H1 (cell line): ENCODE data around the gene SMIM41. TPM values are rescaled to one million over a fixed set of nuclear protein-coding genes. Genes with fewer than 3 reads are reported as not detected.

ENCODE experiments used
- CTCF ChIA-PET: fragments of 300-600 bp; sonication (Branson Sonifier 250); formaldehyde crosslinking; loops from one replicate; lab custom pipeline; 2021; ENCODE audit not compliant: partially characterized antibody; lab: Charles Lee
- POLR2A ChIA-PET: fragments of 300-600 bp; sonication (Branson Sonifier 250); formaldehyde crosslinking; loops from one replicate; lab custom pipeline; 2021; ENCODE audit warnings: inconsistent platforms; ENCODE audit not compliant: partially characterized antibody; lab: Charles Lee
- DNase-seq, 2 experiments: peaks; one replicate each; pipeline versions ENCODE4 v3.0.0 to v3.0.0-alpha.2; 2010 to 2022; ENCODE audit warnings: low spot score in 2 of 2, low read depth in 1 of 2, mixed read lengths in 1 of 2
- FAIRE-seq: peaks from 2 replicates; lab custom pipeline; 2011; peaks lifted over from hg19 to GRCh38; lab: Jason Lieb, UNC
- H2AFZ ChIP-seq: 2 replicates; pipeline ENCODE4 v1.8.1; 2012; ENCODE audit warnings: low read length, inconsistent platforms
- H2AK5ac ChIP-seq: 2 replicates; pipeline ENCODE4 v1.6.1; 2013; ENCODE audit warnings: low read depth, low read length
- H2BK120ac ChIP-seq: replicated peaks from 2 replicates; pipeline ENCODE3; 2013; ENCODE audit warnings: low read depth, low read length, inconsistent platforms
- H2BK12ac ChIP-seq: 2 replicates; pipeline ENCODE4 v1.6.1; 2013; ENCODE audit warnings: low read depth, low read length
- H2BK15ac ChIP-seq: 2 replicates; pipeline ENCODE4 v1.6.1; 2013; ENCODE audit warnings: low read length
- H2BK20ac ChIP-seq: 2 replicates; pipeline ENCODE4 v1.6.1; 2013; ENCODE audit warnings: low read length
- H2BK5ac ChIP-seq: 2 replicates; pipeline ENCODE4 v1.6.1; 2013; ENCODE audit warnings: low read depth, low read length
- H3K14ac ChIP-seq: 2 replicates; pipeline ENCODE4 v1.6.1; 2013; ENCODE audit warnings: inconsistent platforms; ENCODE audit not compliant: insufficient read length
- H3K18ac ChIP-seq: 2 replicates; pipeline ENCODE4 v1.6.1; 2013; ENCODE audit warnings: low read length; ENCODE audit errors: extremely low read depth
- H3K23ac ChIP-seq: 2 replicates; pipeline ENCODE4 v1.6.1; 2013; ENCODE audit warnings: inconsistent platforms; ENCODE audit not compliant: insufficient read length
- H3K23me2 ChIP-seq: 2 replicates; pipeline ENCODE4 v1.6.1; 2013; ENCODE audit warnings: low read depth, low read length
- H3K27ac ChIP-seq: 2 replicates; pipeline ENCODE4 v1.6.1; 2011; ENCODE audit warnings: low read depth, low read length, inconsistent platforms
- H3K27me3 ChIP-seq, 4 experiments: replicated peaks in 1 of 4; 1 replicate in 1 of 4; 2 replicates in 3 of 4; pipeline versions ENCODE4 v1.6.1 to v1.8.1; 2011 to 2013; ENCODE audit warnings: low read length in 3 of 4, mild to moderate bottlenecking in 3 of 4, inconsistent platforms in 2 of 4, mixed read lengths in 2 of 4, moderate library complexity in 1 of 4; ENCODE audit not compliant: control insufficient read depth in 3 of 4, insufficient read depth in 3 of 4; ENCODE audit errors: extremely low read depth in 1 of 4
- H3K36me3 ChIP-seq, 4 experiments: 2 replicates each; pipeline versions ENCODE4 v1.6.1 to v1.8.1; 2011 to 2013; ENCODE audit warnings: mild to moderate bottlenecking in 4 of 4, low read length in 3 of 4, moderate library complexity in 2 of 4, control low read depth in 1 of 4, inconsistent platforms in 1 of 4; ENCODE audit not compliant: insufficient read depth in 4 of 4, control insufficient read depth in 2 of 4
- H3K4ac ChIP-seq: replicated peaks from 2 replicates; pipeline ENCODE3; 2013; ENCODE audit warnings: low read length, low read depth, mixed read lengths, inconsistent platforms; ENCODE audit not compliant: insufficient read length
- H3K4me1 ChIP-seq, 4 experiments: replicated peaks in 1 of 4; 1 replicate in 1 of 4; 2 replicates in 3 of 4; pipeline versions ENCODE4 v1.6.1 to v1.8.1; 2011 to 2013; ENCODE audit warnings: low read length in 3 of 4, inconsistent platforms in 2 of 4, mixed read lengths in 1 of 4; ENCODE audit not compliant: insufficient read depth in 4 of 4, control insufficient read depth in 3 of 4
- H3K4me2 ChIP-seq, 2 experiments: 2 replicates each; pipeline versions ENCODE4 v1.6.1 to v1.8.1; 2011 to 2013; ENCODE audit warnings: low read depth in 2 of 2, low read length in 2 of 2, control low read depth in 1 of 2, inconsistent platforms in 1 of 2, mild to moderate bottlenecking in 1 of 2; ENCODE audit not compliant: insufficient read depth in 1 of 2
- H3K4me3 ChIP-seq, 4 experiments: fragments of 200-600, 300-600 bp in 1 of 4; sonication (generic), shearing (Covaris generic), sonication (Bioruptor Twin) in 1 of 4; 2 replicates each; pipeline versions ENCODE4 v1.5.1 to v1.8.1; 2011 to 2016; ENCODE audit warnings: low read length in 4 of 4, low read depth in 3 of 4, control low read depth in 2 of 4, inconsistent platforms in 2 of 4, mild to moderate bottlenecking in 2 of 4, mixed read lengths in 1 of 4, moderate library complexity in 1 of 4; ENCODE audit not compliant: insufficient read depth in 2 of 4; ENCODE audit errors: extremely low read depth in 1 of 4
- H3K56ac ChIP-seq: replicated peaks from 2 replicates; pipeline ENCODE3; 2013; ENCODE audit warnings: low read depth, mild to moderate bottlenecking, mixed read lengths, low read length, inconsistent platforms; ENCODE audit not compliant: insufficient read length
- H3K79me1 ChIP-seq: 2 replicates; pipeline ENCODE4 v1.6.1; 2013; ENCODE audit warnings: low read depth, low read length, control low read depth
- H3K79me2 ChIP-seq, 2 experiments: 2 replicates each; pipeline versions ENCODE4 v1.6.1 to v1.8.1; 2012 to 2013; ENCODE audit warnings: low read length in 2 of 2, mild to moderate bottlenecking in 2 of 2, inconsistent platforms in 1 of 2; ENCODE audit not compliant: insufficient read depth in 2 of 2, control insufficient read depth in 1 of 2
- H3K9ac ChIP-seq, 4 experiments: replicated peaks in 1 of 4; 1 replicate in 1 of 4; 2 replicates in 3 of 4; pipeline versions ENCODE4 v1.6.1 to v1.8.1; 2011 to 2013; ENCODE audit warnings: low read depth in 3 of 4, low read length in 3 of 4, control low read depth in 2 of 4, mild to moderate bottlenecking in 2 of 4, moderate library complexity in 2 of 4, inconsistent platforms in 1 of 4; ENCODE audit errors: extremely low read depth in 1 of 4
- H3K9me3 ChIP-seq, 2 experiments: 2 replicates each; pipeline versions ENCODE4 v1.6.1 to v1.8.1; 2012 to 2013; ENCODE audit warnings: mild to moderate bottlenecking in 2 of 2, moderate library complexity in 2 of 2, control low read depth in 1 of 2, inconsistent platforms in 1 of 2, low read depth in 1 of 2, low read length in 1 of 2, mixed read lengths in 1 of 2; ENCODE audit not compliant: insufficient read depth in 2 of 2
- H4K20me1 ChIP-seq, 2 experiments: replicated peaks in 1 of 2; 2 replicates each; pipeline versions ENCODE3 to v1.8.1; 2011 to 2013; ENCODE audit warnings: inconsistent platforms in 2 of 2, low read length in 2 of 2, mild to moderate bottlenecking in 1 of 2; ENCODE audit not compliant: insufficient read depth in 2 of 2, control insufficient read depth in 1 of 2
- H4K5ac ChIP-seq: 2 replicates; pipeline ENCODE4 v1.6.1; 2013; ENCODE audit warnings: low read length, low read depth, mixed read lengths, inconsistent platforms; ENCODE audit not compliant: insufficient read length
- H4K8ac ChIP-seq: 2 replicates; pipeline ENCODE4 v1.8.0; 2013; ENCODE audit warnings: mild to moderate bottlenecking, moderate library complexity, low read length, inconsistent platforms; ENCODE audit not compliant: insufficient read depth; ENCODE audit errors: extremely low read depth
- H4K91ac ChIP-seq: replicated peaks from 2 replicates; pipeline ENCODE3; 2013; ENCODE audit warnings: low read length, mixed read lengths, inconsistent platforms; ENCODE audit not compliant: insufficient read length
- ATF2 ChIP-seq: IDR thresholded peaks from 2 replicates; pipeline ENCODE4 v1.6.1; 2012; ENCODE audit warnings: low read length, inconsistent platforms
- CTCF ChIP-seq, 3 experiments: IDR thresholded peaks; 1 replicate in 2 of 3; 2 replicates in 1 of 3; pipeline versions ENCODE4 v1.5.1 to v1.6.1; 2011; ENCODE audit warnings: low read length in 3 of 3, mild to moderate bottlenecking in 3 of 3, inconsistent platforms in 2 of 3, low read depth in 1 of 3, moderate library complexity in 1 of 3; ENCODE audit not compliant: insufficient read depth in 1 of 3; ENCODE audit errors: control extremely low read depth in 1 of 3
- HDAC6 ChIP-seq: IDR thresholded peaks from one replicate; pipeline ENCODE4 v1.7.1; 2012; ENCODE audit warnings: low read depth, mild to moderate bottlenecking, inconsistent platforms, low read length, moderate library complexity
- RAD21 ChIP-seq, 2 experiments: IDR thresholded peaks in 1 of 2; conservative IDR thresholded peaks in 1 of 2; 2 replicates each; pipeline ENCODE4 v1.6.1; 2011; ENCODE audit warnings: low read depth in 2 of 2, low read length in 2 of 2, improper control_type of control experiment in 1 of 2, inconsistent platforms in 1 of 2, mild to moderate bottlenecking in 1 of 2, moderate library complexity in 1 of 2
- SRF ChIP-seq: IDR thresholded peaks from 2 replicates; pipeline ENCODE4 v1.6.1; 2011; ENCODE audit warnings: mild to moderate bottlenecking, low read depth, low read length, moderate library complexity
- TBP ChIP-seq: IDR thresholded peaks from 2 replicates; pipeline ENCODE4 v1.6.1; 2011; ENCODE audit warnings: low read depth, low read length, improper control_type of control experiment
- WGBS, 2 experiments: shearing (Covaris generic) in 1 of 2; methylation state at CpG; one replicate each; pipeline versions ENCODE4 v1.1.6 to v1.1.7; 2013 to 2015; ENCODE audit warnings: low lambda C conversion rate in 2 of 2, mixed read lengths in 2 of 2, inconsistent platforms in 1 of 2, low coverage in 1 of 2, missing lambda C conversion rate in 1 of 2; ENCODE audit not compliant: insufficient replicate concordance in 2 of 2, insufficient coverage in 1 of 2, insufficient read length in 1 of 2; ENCODE audit errors: extremely low coverage in 1 of 2, missing lambda C conversion rate in 1 of 2; 5-methylcytosine and 5-hydroxymethylcytosine counted together
- polyA plus RNA-seq, 7 experiments: library from polyadenylated mRNA; depleted of rRNA in 3 of 7; stranded (reverse) in 5 of 7; unstranded in 2 of 7; fragments of >200 nt in 5 of 7; fragments of 200-250 nt in 2 of 7; gene quantifications; 1 replicate in 5 of 7; 2 replicates in 1 of 7; 4 replicates in 1 of 7; pipeline versions ENCODE4 v1.2.1 to v1.2.3, GENCODE V29; 2011 to 2013; ENCODE audit warnings: missing spikeins in 2 of 7, mixed read lengths in 2 of 7
- total RNA-seq: library from RNA; stranded (reverse); fragmentation: NEBNext Ultra II Directional; extraction: Animal tissue kit (Norgen Biotek cat#: 25700); gene quantifications from 2 replicates; pipeline ENCODE4 v1.2.1, GENCODE V29; 2021

The SMIM41 gene
- total and polyA plus RNA-seq, 2 of the 8 experiments (the other 6 are each of a cell fraction or from before 2014, with no cell fraction given) = 0.28 to 0.98 TPM

GRCh38 chr12:52087961-52088820 is 8.7 kb downstream of the SMIM41 start:
- no peak overlapping the region for H2AFZ ChIP-seq
- peaks cover 0 to 1% (median 0%) of the 10 kb centered on the region in 4 experiments; a peak in 2 of 7 replicates for H3K4me1 ChIP-seq
- no peaks in the 10 kb centered on the region for H3K9me3 ChIP-seq
- no peak overlapping the region for H3K4ac ChIP-seq
- no peaks in the 10 kb centered on the region for H3K36me3 ChIP-seq
- no peak overlapping the region for H3K56ac ChIP-seq
- no peak overlapping the region for H4K8ac ChIP-seq
- ChIA-PET POLR2A (interaction anchor here (0.6 to 2.1 kb wide), 3 partner anchors 8 to 1107 kb away, joined by 3 to 7 read pairs (median 4); partner anchors contain the start of gene SMIM41), CTCF (interaction anchor here (0.7 to 11.5 kb wide), 9 partner anchors 8 to 97 kb away, joined by 3 to 205 read pairs (median 6); partner anchors contain the start of genes ATG101 and SMIM41)
- H2BK120ac ChIP-seq = no peak overlapping the region
- H3K14ac ChIP-seq = no peak overlapping the region
- no peaks in the 10 kb centered on the region for H4K20me1 ChIP-seq
- no peaks in the 10 kb centered on the region for H3K27me3 ChIP-seq
- H3K23ac ChIP-seq = no peak overlapping the region
- FAIRE-seq = no peak
- H3K79me1 ChIP-seq = no peaks in the 10 kb centered on the region; the same call in 1 of the 2 replicates
- H3K9ac ChIP-seq = no peak overlapping the region; a peak in 1 of 7 replicates
- H3K4me2 ChIP-seq = no peak overlapping the region
- peak overlapping the region; percentile 39 for H2BK12ac ChIP-seq
- H2BK15ac ChIP-seq = no peak overlapping the region
- no peak overlapping the region for H2BK5ac ChIP-seq
- no peak overlapping the region for H3K27ac ChIP-seq
- no peak overlapping the region for H3K18ac ChIP-seq
- no peaks in the 10 kb centered on the region for H3K79me2 ChIP-seq
- 79% methylated on average over 15 of the region's 20 CpGs; no CpG with 5 or more reads in 1 of the 2 experiments for WGBS, 2 experiments
- no peak overlapping the region for H2BK20ac ChIP-seq
- no peak for DNase-seq
- no peaks in the 10 kb centered on the region for H3K23me2 ChIP-seq
- H2AK5ac ChIP-seq = no peak overlapping the region
- H4K5ac ChIP-seq = no peak overlapping the region
- no peak overlapping the region for H3K4me3 ChIP-seq
- no peak overlapping the region for H4K91ac ChIP-seq
- no peak for TF ChIP-seq RAD21 (IDR thresholded peaks at IDR 0.05 in 1 of 2, conservative IDR thresholded peaks at IDR 0.05 in 1 of 2; ENCODE audit: low read depth in 2 of 2, low read length in 2 of 2)
- no peak for TF ChIP-seq SRF
- TF ChIP-seq HDAC6 = no peak
- no peak for TF ChIP-seq CTCF (IDR thresholded peaks at IDR 0.05; ENCODE audit: control extremely low read depth in 1 of 3, insufficient read depth in 1 of 3, low read depth in 1 of 3, low read length in 3 of 3)
- TF ChIP-seq TBP = no peak
- TF ChIP-seq ATF2 = no peak
